GM18511 (cell line): ENCODE data around the gene LCLAT1.

Source experiments
- ATAC-seq: cut with Tn5 transposase; IDR thresholded peaks from one replicate; pipeline ENCODE4 v1.9.1; 2021; ENCODE audit warnings: mild to moderate bottlenecking, moderate library complexity; ENCODE audit not compliant: unreplicated experiment

The LCLAT1 gene

GRCh38 chr2:30663806-30664205, 216.8 kb downstream of the LCLAT1 start:
- no peak for ATAC-seq

GRCh38 chr2:30664761-30665358, 217.8 kb downstream of the LCLAT1 start:
- no peak for ATAC-seq

GRCh38 chr2:30665761-30666265, 218.8 kb downstream of the LCLAT1 start:
- ATAC-seq = no peak

- no peak for ATAC-seq
Observed at GRCh38 chr2:30666266-30666874, 219.3 kb downstream of the LCLAT1 start.

- ATAC-seq = no peak
Observed at GRCh38 chr2:30670453-30670852, 223.4 kb downstream of the LCLAT1 start.

- no peak for ATAC-seq
Observed at GRCh38 chr2:30673127-30673526, 226.1 kb downstream of the LCLAT1 start.

GRCh38 chr2:30675758-30676157, 228.7 kb downstream of the LCLAT1 start:
- no peak for ATAC-seq

- ATAC-seq = no peak
Observed at GRCh38 chr2:30677231-30677630, 230.2 kb downstream of the LCLAT1 start.

GRCh38 chr2:30677861-30678385, 230.9 kb downstream of the LCLAT1 start:
- ATAC-seq = no peak

- no peak for ATAC-seq
Observed at GRCh38 chr2:30678410-30679137, 231.5 kb downstream of the LCLAT1 start.

GRCh38 chr2:30679426-30680088, 232.5 kb downstream of the LCLAT1 start:
- no peak for ATAC-seq

- ATAC-seq = no peak
Observed at GRCh38 chr2:30680121-30680520, 233.1 kb downstream of the LCLAT1 start.

GRCh38 chr2:30681022-30681421, 234.0 kb downstream of the LCLAT1 start:
- no peak for ATAC-seq

GRCh38 chr2:30683236-30683956, 236.3 kb downstream of the LCLAT1 start:
- no peak for ATAC-seq

GRCh38 chr2:30684026-30684425, 237.0 kb downstream of the LCLAT1 start:
- no peak for ATAC-seq

GRCh38 chr2:30684516-30684915, 237.5 kb downstream of the LCLAT1 start:
- ATAC-seq = no peak

GRCh38 chr2:30684996-30685395, 237.9 kb downstream of the LCLAT1 start:
- no peak for ATAC-seq

- no peak for ATAC-seq
Observed at GRCh38 chr2:30686000-30686399, 239.0 kb downstream of the LCLAT1 start.

- ATAC-seq = no peak
Observed at GRCh38 chr2:30686669-30687068, 239.6 kb downstream of the LCLAT1 start.

GRCh38 chr2:30688956-30689401, 241.9 kb downstream of the LCLAT1 start:
- ATAC-seq = no peak
